Smooth muscle cell (in vitro differentiated cells): ENCODE results near the gene USP12. TPM values are rescaled to one million over a fixed set of nuclear protein-coding genes. Genes with fewer than 3 reads are reported as not detected.

Experiments
- DNase-seq: peaks from one replicate; lab custom pipeline; 2025; ENCODE audit not compliant: unreplicated experiment; lab: John Stamatoyannopoulos, UW
- H2AFZ ChIP-seq: fragments of 200-600 bp; sonication (generic); 2 replicates; pipeline ENCODE4 v1.6.0; 2016; ENCODE audit warnings: antibody characterized with exemption, low read depth, mild to moderate bottlenecking
- H3F3A ChIP-seq: fragments of 200-600 bp; sonication (generic); 2 replicates; pipeline ENCODE4 v1.6.0; 2017; ENCODE audit warnings: antibody characterized with exemption, low read depth
- H3K27ac ChIP-seq: fragments of 200-600 bp; sonication (generic); 2 replicates; pipeline ENCODE4 v1.5.1; 2016; ENCODE audit warnings: low read depth, mild to moderate bottlenecking
- H3K27me3 ChIP-seq: fragments of 200-600 bp; sonication (generic); 2 replicates; pipeline ENCODE4 v1.6.1; 2016; ENCODE audit warnings: low read depth, mild to moderate bottlenecking
- H3K36me3 ChIP-seq: fragments of 200-600 bp; sonication (generic); 2 replicates; pipeline ENCODE4 v1.5.1; 2016; ENCODE audit warnings: low read depth
- H3K4me1 ChIP-seq: fragments of 200-600 bp; sonication (generic); 2 replicates; pipeline ENCODE4 v1.5.1; 2016; ENCODE audit warnings: low read depth
- H3K4me2 ChIP-seq: fragments of 200-600 bp; sonication (generic); 2 replicates; pipeline ENCODE4 v1.6.0; 2016; ENCODE audit warnings: mild to moderate bottlenecking
- H3K4me3 ChIP-seq: fragments of 200-600 bp; sonication (generic); 2 replicates; pipeline ENCODE4 v1.5.1; 2016; ENCODE audit warnings: mild to moderate bottlenecking
- H3K79me2 ChIP-seq: fragments of 200-600 bp; sonication (generic); 2 replicates; pipeline ENCODE4 v1.6.0; 2016; ENCODE audit warnings: low read depth, mild to moderate bottlenecking
- H3K9ac ChIP-seq: fragments of 200-600 bp; sonication (generic); 2 replicates; pipeline ENCODE4 v1.6.0; 2016; ENCODE audit warnings: low read depth
- H3K9me3 ChIP-seq: fragments of 200-600 bp; sonication (generic); replicated peaks from 2 replicates; pipeline ENCODE4 v1.5.1; 2016; ENCODE audit warnings: low read depth
- H4K20me1 ChIP-seq: fragments of 200-600 bp; sonication (generic); 2 replicates; pipeline ENCODE4 v1.6.0; 2016; ENCODE audit warnings: low read depth
- CTCF ChIP-seq: fragments of 200-600 bp; sonication (generic); IDR thresholded peaks from 2 replicates; pipeline ENCODE4 v1.5.1; 2017; ENCODE audit warnings: borderline replicate concordance, mild to moderate bottlenecking, antibody characterized with exemption; ENCODE audit not compliant: insufficient read depth, poor library complexity, severe bottlenecking
- WGBS: methylation state at CpG from one replicate; pipeline ENCODE4 v1.1.7; 2016; ENCODE audit warnings: low lambda C conversion rate; 5-methylcytosine and 5-hydroxymethylcytosine counted together
- polyA plus RNA-seq: library from polyadenylated mRNA; unstranded; fragments of >200 nt; fragmentation: Nextera tagmentation; extraction: Ambion mirVana; gene quantifications from 2 replicates; pipeline ENCODE4 v1.2.1, GENCODE V29; 2016
- total RNA-seq: library from RNA; depleted of rRNA; stranded (reverse); fragments of >200 nt; gene quantifications from 2 replicates; pipeline ENCODE4 v1.2.3, GENCODE V29; 2014

The USP12 gene
- total and polyA plus RNA-seq, 2 experiments from 2014 or later: 11.3 to 19.9 TPM

DNA sequence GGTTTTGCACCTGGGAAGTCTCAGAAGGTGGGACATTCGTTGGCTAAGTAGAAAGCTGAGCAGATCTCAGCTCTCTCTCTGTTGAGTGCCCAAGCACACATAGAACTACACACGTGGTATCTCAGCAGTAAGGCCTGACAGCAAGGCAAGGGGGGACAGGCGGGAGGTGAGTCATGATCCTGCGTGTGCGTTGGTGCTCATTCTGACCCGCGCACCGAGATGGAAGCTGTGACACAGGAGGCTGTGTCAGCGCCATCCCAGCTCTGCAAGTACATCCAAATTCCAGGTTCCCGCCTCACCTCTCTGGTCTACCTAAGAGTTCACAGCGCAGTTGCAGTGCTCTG lies 135.7 kb downstream of the USP12 start:
- H3K4me2 ChIP-seq: peak overlapping the region; percentile 80
- no peak for DNase-seq
- 48% methylated on average over 11 of the region's 11 CpGs for WGBS
- H2AFZ ChIP-seq: no peak overlapping the region
- H3K79me2 ChIP-seq: no peaks in the 10 kb centered on the region
- TF ChIP-seq CTCF: no peak
- H3K4me1 ChIP-seq: peaks cover 4% of the 10 kb centered on the region
- H3K27me3 ChIP-seq: peaks cover 7% of the 10 kb centered on the region
- peaks cover 4% of the 10 kb centered on the region for H3F3A ChIP-seq
- H3K9ac ChIP-seq: no peak overlapping the region
- no peak overlapping the region for H3K4me3 ChIP-seq
- peak overlapping the region; percentile 49 for H3K27ac ChIP-seq
- no peaks in the 10 kb centered on the region for H4K20me1 ChIP-seq
- no peaks in the 10 kb centered on the region for H3K9me3 ChIP-seq
- H3K36me3 ChIP-seq: no peaks in the 10 kb centered on the region

- H2AFZ ChIP-seq: peak overlapping the region; percentile 67
- peak overlapping the region; percentile 80 for H3K4me2 ChIP-seq
Measured at GRCh38 chr13:27034678-27035111, 136.9 kb downstream of the USP12 start.

GRCh38 chr13:27028683-27029480 lies 142.7 kb downstream of the USP12 start:
- no peaks in the 10 kb centered on the region for H3K79me2 ChIP-seq
- no peak overlapping the region for H3K9ac ChIP-seq
- no peaks in the 10 kb centered on the region for H3K9me3 ChIP-seq
- H3K27me3 ChIP-seq: peaks cover 35% of the 10 kb centered on the region
- H3F3A ChIP-seq: no peaks in the 10 kb centered on the region
- no peaks in the 10 kb centered on the region for H3K36me3 ChIP-seq
- no peak overlapping the region for H3K4me3 ChIP-seq
- no peaks in the 10 kb centered on the region for H3K4me1 ChIP-seq
- no peak overlapping the region for H3K4me2 ChIP-seq
- H2AFZ ChIP-seq: no peak overlapping the region
- whole genome bisulfite sequencing: 73% methylated on average over 8 of the region's 8 CpGs
- no peak for DNase-seq
- no peak for TF ChIP-seq CTCF
- H3K27ac ChIP-seq: no peak overlapping the region
- no peaks in the 10 kb centered on the region for H4K20me1 ChIP-seq

More at GRCh38 chr13:27034678-27035111, 136.9 kb downstream of the USP12 start:
- peaks cover 4% of the 10 kb centered on the region for H3K4me1 ChIP-seq
- H3K27ac ChIP-seq: no peak overlapping the region
- H3K79me2 ChIP-seq: no peaks in the 10 kb centered on the region
- no peaks in the 10 kb centered on the region for H3K9me3 ChIP-seq
- no peak for DNase-seq
- peaks cover 4% of the 10 kb centered on the region for H3F3A ChIP-seq
- 22% methylated on average over 18 of the region's 18 CpGs for WGBS
- no peaks in the 10 kb centered on the region for H4K20me1 ChIP-seq
- TF ChIP-seq CTCF: no peak
- H3K9ac ChIP-seq: no peak overlapping the region
- peak overlapping the region; percentile 40 for H3K4me3 ChIP-seq
- H3K36me3 ChIP-seq: no peaks in the 10 kb centered on the region
- H3K27me3 ChIP-seq: peaks cover 11% of the 10 kb centered on the region
